HUDEP-2 (cell line): Measurements from ENCODE around the gene TEX12.

Source experiments
- DNase-seq, 76 experiments: peaks; one replicate each; lab custom pipeline; 2025; ENCODE audit not compliant: unreplicated experiment in 76 of 76; lab: John Stamatoyannopoulos, UW

TEX12 gene

DNA sequence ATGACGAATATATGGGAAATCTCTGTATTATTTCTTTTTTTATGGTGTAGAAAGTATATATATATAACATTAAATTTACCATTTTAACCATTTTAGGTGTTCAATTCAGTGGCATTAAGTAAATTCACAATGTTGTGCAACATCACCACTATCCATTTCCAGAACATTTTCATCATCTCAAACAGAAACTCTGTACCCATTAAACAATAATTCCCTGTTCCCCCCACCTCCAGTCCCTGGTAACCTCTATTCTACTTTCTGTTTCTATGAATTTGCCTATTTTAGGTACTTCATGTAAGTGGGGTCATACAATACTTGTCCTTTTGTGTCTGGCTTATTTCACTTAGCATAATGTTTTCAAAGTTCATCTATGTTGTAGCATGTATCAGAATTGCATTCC is 43.7 kb downstream of the TEX12 start:
- no peak for DNase-seq

DNA sequence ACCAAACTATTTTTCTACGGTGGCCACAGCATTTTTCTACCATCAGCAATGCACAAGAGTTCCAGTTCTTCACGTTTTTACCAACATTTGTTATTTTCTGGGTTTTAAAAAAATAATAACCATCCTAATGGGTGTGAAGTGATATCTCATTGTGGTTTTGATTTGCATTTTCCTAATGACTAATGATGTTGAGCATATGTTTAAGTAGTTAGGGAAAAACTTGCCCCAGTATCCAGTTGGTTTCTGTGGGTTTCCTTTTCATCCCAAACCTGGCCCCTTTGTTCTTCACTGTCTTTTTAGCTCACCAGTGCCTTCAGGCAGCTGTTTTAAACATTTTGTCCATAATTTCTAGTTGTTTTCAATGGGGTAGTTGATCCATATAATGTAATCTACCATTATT is 44.4 kb downstream of the TEX12 start:
- DNase-seq, result no peak

DNA sequence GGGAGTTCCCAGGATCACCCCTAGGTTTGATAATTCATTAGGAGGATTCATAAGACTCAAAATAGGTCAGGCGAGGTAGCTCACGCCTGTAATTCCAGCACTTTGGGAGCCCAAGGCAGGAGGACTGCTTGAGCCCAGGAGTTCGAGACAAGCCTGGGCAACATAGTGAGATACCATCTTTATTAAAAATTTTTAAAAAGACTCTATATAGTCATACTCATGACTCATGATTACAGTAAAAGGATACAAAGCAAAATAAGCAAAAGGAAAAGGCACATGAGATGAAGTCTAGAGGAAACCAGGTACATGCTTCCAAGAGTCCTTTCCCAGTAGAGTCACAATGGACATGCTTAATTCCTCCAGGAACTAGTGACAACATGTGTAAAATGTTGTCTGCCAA is 45.1 kb downstream of the TEX12 start:
- no peak for DNase-seq

DNA sequence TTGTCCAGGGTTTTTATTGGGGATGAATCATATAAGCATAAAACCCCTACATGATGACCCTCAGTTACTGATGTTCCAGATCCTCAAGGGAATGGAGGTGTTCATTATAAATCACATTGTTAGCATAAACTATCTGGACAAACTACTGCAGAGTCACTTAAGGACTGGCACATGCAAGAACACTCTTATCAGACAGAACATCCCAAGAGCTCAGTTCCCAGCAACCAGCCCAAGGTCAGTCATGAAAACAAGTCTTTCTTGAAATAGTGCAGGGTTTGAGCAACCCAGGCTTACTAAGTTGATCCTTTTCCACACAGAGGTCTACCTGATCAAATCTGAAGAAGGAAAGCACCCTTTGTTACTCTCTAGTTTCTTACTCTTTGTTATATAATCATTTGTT is 45.5 kb downstream of the TEX12 start:
- DNase-seq, result peak in 1 of 76 experiments; percentile 5

DNA sequence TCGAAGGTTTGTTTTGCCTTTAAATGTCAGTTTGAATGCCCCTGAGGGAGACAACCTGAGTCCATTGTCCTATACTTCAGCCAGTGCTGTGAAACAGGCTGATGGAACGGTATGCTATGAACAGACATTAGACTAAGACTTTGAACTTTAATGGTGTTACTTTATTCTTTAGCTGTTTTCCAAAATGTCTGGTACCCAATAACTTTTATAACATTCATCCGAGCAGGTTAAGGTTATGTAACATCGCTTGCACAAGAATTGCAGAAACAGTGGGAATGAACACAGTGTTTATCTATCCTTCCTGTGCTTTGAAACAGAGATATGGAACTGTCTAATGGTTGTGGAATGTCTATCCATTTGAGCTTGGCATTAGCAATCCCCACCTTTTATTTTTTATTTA is 46.6 kb downstream of the TEX12 start:
- DNase-seq, result no peak

DNA sequence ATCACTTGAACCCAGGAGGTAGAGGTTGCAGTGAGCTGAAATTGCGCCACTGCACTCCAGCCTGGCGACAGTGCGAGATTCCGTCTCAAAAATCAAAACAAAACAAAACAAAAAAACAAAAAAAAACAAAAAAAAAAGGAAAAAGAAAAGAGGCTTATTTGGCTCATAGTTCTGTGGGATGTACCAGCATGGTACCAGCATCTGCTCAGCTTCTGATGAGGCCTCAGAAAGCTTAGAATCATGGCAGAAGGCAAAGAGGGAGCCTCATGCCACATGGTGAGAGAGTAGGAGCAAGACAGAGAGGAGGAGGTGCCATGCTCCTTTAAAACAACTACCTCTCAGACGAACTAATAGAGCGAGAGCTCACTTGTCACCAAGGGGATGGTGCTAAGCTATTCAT is 48.4 kb downstream of the TEX12 start:
- no peak for DNase-seq

DNA sequence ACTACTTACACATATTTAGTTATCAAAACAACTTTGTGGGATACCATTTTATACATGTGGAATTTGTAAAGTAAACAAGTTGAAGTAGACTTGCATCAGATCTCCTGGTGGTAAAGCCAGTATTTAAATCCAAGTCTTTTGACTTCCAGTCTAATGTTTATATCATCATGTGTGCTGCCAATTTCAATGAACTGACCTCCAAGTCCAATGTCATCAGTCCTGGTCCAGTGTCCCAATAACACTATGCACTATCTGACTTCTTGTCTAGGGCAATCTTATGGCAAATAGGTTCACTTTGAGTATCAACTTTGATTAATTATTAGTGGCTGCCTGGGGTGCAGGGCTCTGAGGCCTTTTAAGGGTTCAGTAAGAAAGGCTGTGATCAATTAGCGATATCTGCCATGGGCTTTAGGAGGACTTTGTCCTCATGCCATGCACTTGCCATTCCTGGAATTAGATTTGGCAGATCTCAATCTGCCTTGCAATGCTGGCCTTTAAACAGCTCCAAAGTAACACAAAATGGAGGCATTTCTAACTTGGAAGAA is 49.5 kb downstream of the TEX12 start:
- no peak for DNase-seq

DNA sequence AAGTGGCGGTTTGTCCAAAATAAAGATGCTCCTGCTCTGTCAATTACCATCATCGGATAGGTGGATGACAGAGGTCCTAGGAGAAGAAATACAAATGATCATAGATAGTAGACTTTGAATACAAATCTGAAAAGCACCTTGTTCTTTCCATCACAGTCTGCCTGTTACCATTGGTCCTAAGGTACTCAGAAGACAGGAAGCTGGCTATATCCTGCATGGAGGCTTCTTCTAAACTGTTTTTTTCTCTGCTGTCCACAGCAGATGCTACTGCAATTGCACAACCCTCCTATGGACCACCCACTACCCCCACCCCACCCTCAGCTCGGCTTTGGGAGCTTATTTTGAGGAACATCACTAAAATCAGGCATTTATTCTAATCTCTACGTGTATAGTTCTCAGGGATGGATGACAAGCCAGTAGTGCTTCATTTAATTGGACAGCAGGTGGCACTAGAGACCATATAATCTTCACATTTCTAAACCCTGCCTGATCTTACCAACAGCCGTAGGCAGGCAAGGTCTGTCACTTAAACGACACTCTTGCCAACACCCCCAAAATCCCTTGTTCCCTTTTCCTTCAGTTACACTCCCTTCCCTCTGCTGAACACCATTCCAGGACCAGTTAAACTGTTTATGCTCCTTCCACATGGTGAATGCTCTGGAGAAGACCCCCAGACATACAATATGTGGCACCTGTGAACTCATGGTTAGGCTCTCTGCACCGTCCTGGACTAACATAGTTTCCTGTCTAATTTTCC is 52.5 kb downstream of the TEX12 start:
- DNase-seq, result peak in 37 of 76 experiments; percentile 1 to 62 (median 38)

DNA sequence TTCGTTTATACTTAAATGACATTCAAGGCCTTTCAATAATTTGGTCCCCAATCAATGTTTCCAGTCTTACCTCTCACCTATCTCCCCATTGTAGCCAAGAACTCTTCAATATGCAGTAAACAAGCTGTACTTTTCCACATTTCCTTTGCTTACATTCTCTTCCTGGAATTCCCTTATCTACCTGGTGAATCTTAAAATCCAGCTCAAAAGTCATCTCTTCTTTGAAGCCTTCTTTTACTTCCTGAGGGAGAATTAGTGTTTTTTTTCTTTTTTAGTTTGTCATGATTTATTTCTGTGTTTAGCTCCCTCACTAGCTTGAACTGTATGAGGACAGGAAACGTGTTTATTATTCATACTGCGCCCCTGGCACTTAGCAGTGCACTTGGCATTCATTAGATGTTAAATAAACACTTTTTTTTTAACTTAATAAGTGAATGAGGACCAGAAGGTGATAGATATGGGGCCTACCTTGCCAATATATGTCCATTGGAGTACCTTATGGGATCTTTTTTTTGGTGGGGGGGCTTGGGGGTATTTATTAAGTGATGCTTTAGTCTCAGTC is 54.2 kb downstream of the TEX12 start:
- no peak for DNase-seq
